Upper lobe of right lung (tissue), 1 donor: ENCODE data around the gene ZNF367. TPM values are rescaled to one million over a fixed set of nuclear protein-coding genes. Genes with fewer than 3 reads are reported as not detected.
A peak's percentile ranks its signal among the peaks of the same experiment; 100 is the strongest.

Experiments used
- ATAC-seq: fragments of 200-7000 bp; cut with Tn5 transposase; one replicate; pipeline ENCODE4 v1.9.1; 2020; ENCODE audit warnings: mild to moderate bottlenecking, moderate library complexity
- DNase-seq: peaks from one replicate; pipeline ENCODE4 v3.0.0-alpha.2; 2020
- H3K27ac ChIP-seq: fragments of 200-600 bp; one replicate; pipeline ENCODE4 v1.8.0; 2022
- H3K27me3 ChIP-seq: fragments of 200-600 bp; one replicate; pipeline ENCODE4 v1.8.0; 2022; ENCODE audit warnings: mild to moderate bottlenecking
- H3K36me3 ChIP-seq: fragments of 200-600 bp; one replicate; pipeline ENCODE4 v1.8.0; 2022
- H3K4me1 ChIP-seq: fragments of 200-600 bp; one replicate; pipeline ENCODE4 v1.8.0; 2022
- H3K4me3 ChIP-seq: fragments of 200-600 bp; one replicate; pipeline ENCODE4 v1.8.0; 2022; ENCODE audit warnings: mild to moderate bottlenecking
- H3K9me3 ChIP-seq: fragments of 200-600 bp; one replicate; pipeline ENCODE4 v1.8.0; 2022
- CTCF ChIP-seq: fragments of 200-600 bp; IDR thresholded peaks from one replicate; pipeline ENCODE4 v1.8.0; 2022; ENCODE audit warnings: antibody characterized with exemption
- intact Hi-C: fragments of 100-400 bp; cut with DNase I; formaldehyde crosslinking; loops from one replicate; pipeline ENCODE4 v1.11.0; 2022
- total RNA-seq: library from RNA; stranded (reverse); fragmentation: NEBNext Ultra II Directional; extraction: Animal tissue kit (Norgen Biotek cat#: 25700); gene quantifications from one replicate; pipeline ENCODE4 v1.2.1, GENCODE V29; 2021
- donor health status: DM: no; HTN: yes; CAD: no; lungs with severe emphysema.

The ZNF367 gene
- total RNA-seq, 1 donor from 2014 or later = 0.67 TPM

GRCh38 chr9:96460882-96461281, 42.7 kb upstream of the ZNF367 start:
- TF ChIP-seq CTCF = no peak
- no peak for ATAC-seq
- intact Hi-C loops = no loop called here

GRCh38 chr9:96460470-96460869, 42.3 kb upstream of the ZNF367 start:
- ATAC-seq = no peak
- intact Hi-C loops = no loop called here
- no peak for TF ChIP-seq CTCF
- Histone ChIP-seq H3K27ac (no peak overlapping the region), H3K9me3 (no peaks in the 10 kb centered on the region), H3K27me3 (no peaks in the 10 kb centered on the region), H3K4me3 (no peak overlapping the region), H3K36me3 (peaks cover 3% of the 10 kb centered on the region), H3K4me1 (no peaks in the 10 kb centered on the region)
- no peak for DNase-seq

More at GRCh38 chr9:96460882-96461281, 42.7 kb upstream of the ZNF367 start:
- peaks cover 7% of the 10 kb centered on the region for H3K36me3 ChIP-seq
- no peaks in the 10 kb centered on the region for H3K27me3 ChIP-seq
- no peak overlapping the region for H3K27ac ChIP-seq
- H3K4me1 ChIP-seq = no peaks in the 10 kb centered on the region
- no peaks in the 10 kb centered on the region for H3K9me3 ChIP-seq
- DNase-seq = no peak
- no peak overlapping the region for H3K4me3 ChIP-seq

- H3K27me3 ChIP-seq = no peaks in the 10 kb centered on the region
- ATAC-seq (no peak), DNase-seq (no peak)
- H3K4me3 ChIP-seq = no peak overlapping the region
- H3K36me3 ChIP-seq = no peaks in the 10 kb centered on the region
- no peak overlapping the region for H3K27ac ChIP-seq
- TF ChIP-seq CTCF = no peak
- intact Hi-C loops = no loop called here
- H3K9me3 ChIP-seq = no peaks in the 10 kb centered on the region
- no peaks in the 10 kb centered on the region for H3K4me1 ChIP-seq
Measured at GRCh38 chr9:96459268-96460007, 41.3 kb upstream of the ZNF367 start.

- intact Hi-C loops = no loop called here
- ATAC-seq = no peak
- TF ChIP-seq CTCF = no peak
- Histone ChIP-seq H3K36me3 (no peaks in the 10 kb centered on the region), H3K27me3 (no peaks in the 10 kb centered on the region), H3K4me1 (no peaks in the 10 kb centered on the region), H3K27ac (no peak overlapping the region), H3K9me3 (no peaks in the 10 kb centered on the region), H3K4me3 (no peak overlapping the region)
- no peak for DNase-seq
Measured at GRCh38 chr9:96458226-96458625, 40.1 kb upstream of the ZNF367 start.

GRCh38 chr9:96457266-96457665, 39.1 kb upstream of the ZNF367 start:
- Histone ChIP-seq H3K27ac (no peak overlapping the region), H3K9me3 (no peaks in the 10 kb centered on the region), H3K4me1 (no peaks in the 10 kb centered on the region), H3K4me3 (no peak overlapping the region), H3K36me3 (no peaks in the 10 kb centered on the region), H3K27me3 (no peaks in the 10 kb centered on the region)
- ATAC-seq (no peak), DNase-seq (no peak)
- TF ChIP-seq CTCF = no peak
- intact Hi-C loops = no loop called here

- no peaks in the 10 kb centered on the region for H3K27me3 ChIP-seq
- DNase-seq = no peak
- no peaks in the 10 kb centered on the region for H3K36me3 ChIP-seq
- H3K27ac ChIP-seq = no peak overlapping the region
- peaks cover 6% of the 10 kb centered on the region for H3K4me1 ChIP-seq
- no peak overlapping the region for H3K4me3 ChIP-seq
- H3K9me3 ChIP-seq = no peaks in the 10 kb centered on the region
- intact Hi-C loops = no loop called here
- ATAC-seq = no peak
- peak; percentile 46 for TF ChIP-seq CTCF
Measured at GRCh38 chr9:96453625-96454024, 35.5 kb upstream of the ZNF367 start.
